Progenitor cell of endocrine pancreas (in vitro differentiated cells): ENCODE results near the gene SORCS2. TPM values are rescaled to one million over a fixed set of nuclear protein-coding genes. Genes with fewer than 3 reads are reported as not detected.

ENCODE experiments used
- DNase-seq: peaks from one replicate; pipeline ENCODE4 v3.0.0; 2021; ENCODE audit warnings: low spot score; ENCODE audit not compliant: unreplicated experiment
- H3K27ac Mint-ChIP-seq: 2 replicates; pipeline ENCODE4 v1.8.0; 2021; ENCODE audit warnings: mild to moderate bottlenecking, moderate library complexity, mixed read lengths
- H3K27me3 Mint-ChIP-seq: 2 replicates; pipeline ENCODE4 v1.8.0; 2021; ENCODE audit warnings: mixed read lengths
- H3K36me3 Mint-ChIP-seq: 2 replicates; pipeline ENCODE4 v1.8.0; 2022; ENCODE audit warnings: mixed read lengths; ENCODE audit not compliant: insufficient read depth
- H3K4me1 Mint-ChIP-seq: 2 replicates; pipeline ENCODE4 v1.8.0; 2021; ENCODE audit warnings: low read depth, mixed read lengths
- H3K4me3 Mint-ChIP-seq: 2 replicates; pipeline ENCODE4 v1.8.0; 2021; ENCODE audit warnings: low read depth, mild to moderate bottlenecking, moderate library complexity, mixed read lengths
- H3K9me3 Mint-ChIP-seq: 2 replicates; pipeline ENCODE4 v1.8.0; 2021; ENCODE audit warnings: low read depth, mixed read lengths
- total RNA-seq: library from RNA; stranded (reverse); gene quantifications from 2 replicates; pipeline ENCODE4 v1.2.1, GENCODE V29; 2021
- TF ChIP-seq, protein P1 (sequence below): fragments of 200-600 bp; sonication (generic); IDR thresholded peaks from one replicate; pipeline ENCODE4 v1.5.0; 2021; ENCODE audit warnings: antibody characterized with exemption, mild to moderate bottlenecking; ENCODE audit not compliant: unreplicated experiment

SORCS2 gene
- total RNA-seq, 1 donor from 2014 or later = 2.2 TPM

DNA sequence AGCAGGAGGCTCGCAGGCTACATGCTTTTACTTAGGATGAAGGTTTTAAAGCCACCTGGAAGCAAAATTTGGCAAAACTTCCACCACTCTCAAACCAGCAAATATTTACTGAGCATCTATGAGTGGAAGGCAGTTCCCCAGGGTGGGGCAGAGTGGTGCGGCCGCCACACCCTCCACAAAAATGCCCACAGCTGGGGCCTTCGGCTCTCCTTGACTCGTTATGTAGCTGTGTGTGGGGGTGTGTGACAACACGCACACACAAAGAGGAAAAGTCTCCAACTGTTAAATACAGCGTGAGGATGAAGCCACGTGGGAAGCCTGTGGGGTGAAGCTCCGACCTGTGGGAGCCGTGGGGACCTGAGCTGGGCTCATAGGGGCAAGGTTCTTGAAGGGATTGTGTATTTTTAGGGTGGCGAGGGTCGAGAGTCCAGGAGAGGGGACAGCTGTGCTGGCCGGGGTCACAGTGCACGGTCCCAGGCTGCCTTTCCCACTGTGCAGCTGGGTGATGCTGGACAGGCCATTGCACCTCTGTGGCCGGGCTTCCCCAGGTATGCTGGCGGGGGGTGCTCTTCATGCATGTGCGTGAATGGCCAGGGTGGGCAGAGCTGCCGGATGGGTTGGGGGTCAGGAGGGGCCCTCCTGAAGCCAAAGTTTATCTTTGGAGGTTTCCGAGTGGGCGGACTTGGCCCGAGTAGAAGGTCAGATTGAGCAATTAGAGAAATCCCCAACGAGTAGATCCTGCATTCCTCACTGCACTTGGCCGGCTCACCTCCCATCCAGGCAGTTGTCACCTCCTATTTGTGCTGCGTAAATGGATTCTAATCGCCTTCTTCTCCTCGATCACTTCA is 25.4 kb downstream of the SORCS2 start:
- Mint-ChIP-seq H3K36me3 (peaks cover 2% of the 10 kb centered on the region), H3K9me3 (peaks cover 4% of the 10 kb centered on the region), H3K4me3 (no peak overlapping the region), H3K4me1 (peaks cover 3% of the 10 kb centered on the region), H3K27ac (peak overlapping the region; percentile 63), H3K27me3 (peaks cover 9% of the 10 kb centered on the region)
- TF ChIP-seq, protein P1, sequence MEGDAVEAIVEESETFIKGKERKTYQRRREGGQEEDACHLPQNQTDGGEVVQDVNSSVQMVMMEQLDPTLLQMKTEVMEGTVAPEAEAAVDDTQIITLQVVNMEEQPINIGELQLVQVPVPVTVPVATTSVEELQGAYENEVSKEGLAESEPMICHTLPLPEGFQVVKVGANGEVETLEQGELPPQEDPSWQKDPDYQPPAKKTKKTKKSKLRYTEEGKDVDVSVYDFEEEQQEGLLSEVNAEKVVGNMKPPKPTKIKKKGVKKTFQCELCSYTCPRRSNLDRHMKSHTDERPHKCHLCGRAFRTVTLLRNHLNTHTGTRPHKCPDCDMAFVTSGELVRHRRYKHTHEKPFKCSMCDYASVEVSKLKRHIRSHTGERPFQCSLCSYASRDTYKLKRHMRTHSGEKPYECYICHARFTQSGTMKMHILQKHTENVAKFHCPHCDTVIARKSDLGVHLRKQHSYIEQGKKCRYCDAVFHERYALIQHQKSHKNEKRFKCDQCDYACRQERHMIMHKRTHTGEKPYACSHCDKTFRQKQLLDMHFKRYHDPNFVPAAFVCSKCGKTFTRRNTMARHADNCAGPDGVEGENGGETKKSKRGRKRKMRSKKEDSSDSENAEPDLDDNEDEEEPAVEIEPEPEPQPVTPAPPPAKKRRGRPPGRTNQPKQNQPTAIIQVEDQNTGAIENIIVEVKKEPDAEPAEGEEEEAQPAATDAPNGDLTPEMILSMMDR = no peak
- DNase-seq = no peak

DNA sequence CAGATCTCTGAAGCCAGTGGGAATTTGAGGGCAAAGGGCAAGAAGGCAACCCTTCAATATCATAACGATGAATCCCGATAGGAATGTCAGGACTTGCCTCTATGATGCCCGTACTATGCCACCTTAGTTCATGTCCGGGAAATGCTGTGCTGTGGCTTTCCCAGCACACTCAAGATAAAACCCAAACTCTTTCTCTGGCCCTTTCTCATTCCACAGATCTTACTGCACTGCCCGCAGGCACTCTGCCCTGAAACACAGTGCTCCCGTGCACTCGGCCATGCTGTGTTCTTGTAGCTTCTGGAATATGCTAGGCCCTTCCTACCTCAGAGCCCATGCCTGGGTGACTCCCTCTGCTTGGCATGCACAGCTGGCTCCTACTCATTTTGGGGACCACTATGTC is 26.3 kb downstream of the SORCS2 start:
- Mint-ChIP-seq H3K27ac (no peak overlapping the region), H3K9me3 (peaks cover 4% of the 10 kb centered on the region), H3K4me3 (no peak overlapping the region), H3K27me3 (peaks cover 9% of the 10 kb centered on the region), H3K4me1 (peaks cover 3% of the 10 kb centered on the region), H3K36me3 (peaks cover 2% of the 10 kb centered on the region)
- TF ChIP-seq, protein P1 = no peak
- DNase-seq = no peak

DNA sequence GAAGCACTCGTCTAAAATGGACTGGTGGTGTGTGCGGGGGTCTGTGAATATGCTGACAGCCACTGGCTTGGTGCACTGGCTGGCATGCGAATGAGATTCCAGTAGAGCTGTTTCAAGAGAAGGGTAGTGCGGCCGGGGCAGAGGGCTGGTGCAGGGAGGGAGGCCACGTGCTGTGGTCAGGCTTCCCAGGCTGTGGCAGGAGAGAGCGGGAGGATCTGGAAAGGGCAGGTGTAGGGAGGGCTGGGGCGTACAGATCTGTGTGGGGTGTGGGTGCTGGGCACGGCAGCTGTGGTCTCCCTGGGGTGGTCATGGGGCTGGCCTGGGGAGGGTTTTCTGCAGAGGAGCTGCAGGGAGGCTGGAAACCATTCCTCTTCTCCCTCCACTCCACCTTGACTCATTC is 30.2 kb downstream of the SORCS2 start:
- Mint-ChIP-seq H3K4me3 (no peak overlapping the region), H3K9me3 (no peaks in the 10 kb centered on the region), H3K36me3 (no peaks in the 10 kb centered on the region), H3K4me1 (peaks cover 2% of the 10 kb centered on the region), H3K27me3 (peaks cover 10% of the 10 kb centered on the region), H3K27ac (no peak overlapping the region)
- no peak for DNase-seq
- TF ChIP-seq, protein P1 = no peak

DNA sequence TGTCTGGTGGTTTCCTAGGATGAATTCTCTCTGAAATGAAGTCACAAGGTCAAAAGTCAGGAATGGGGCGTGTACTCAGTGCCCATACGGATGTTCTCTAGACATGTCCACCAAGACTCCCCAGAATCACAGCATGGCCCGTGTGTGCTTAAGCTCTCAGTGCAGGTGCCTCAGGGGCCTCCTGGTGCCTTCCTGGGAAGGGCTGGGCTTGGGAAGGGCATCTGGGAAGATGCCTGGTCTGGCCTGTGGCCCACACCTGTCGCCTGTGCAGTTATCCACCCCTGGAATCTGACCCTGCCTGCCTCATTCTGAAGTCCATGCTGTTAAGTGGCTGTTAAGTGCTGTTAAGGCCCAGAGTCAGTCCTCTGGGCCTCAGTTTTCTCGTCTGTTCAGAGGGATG is 31.2 kb downstream of the SORCS2 start:
- H3K9me3 Mint-ChIP-seq = no peaks in the 10 kb centered on the region
- no peaks in the 10 kb centered on the region for H3K4me1 Mint-ChIP-seq
- no peak overlapping the region for H3K4me3 Mint-ChIP-seq
- TF ChIP-seq, protein P1 = no peak
- H3K27me3 Mint-ChIP-seq = peaks cover 12% of the 10 kb centered on the region
- no peaks in the 10 kb centered on the region for H3K36me3 Mint-ChIP-seq
- DNase-seq = no peak
- no peak overlapping the region for H3K27ac Mint-ChIP-seq

DNA sequence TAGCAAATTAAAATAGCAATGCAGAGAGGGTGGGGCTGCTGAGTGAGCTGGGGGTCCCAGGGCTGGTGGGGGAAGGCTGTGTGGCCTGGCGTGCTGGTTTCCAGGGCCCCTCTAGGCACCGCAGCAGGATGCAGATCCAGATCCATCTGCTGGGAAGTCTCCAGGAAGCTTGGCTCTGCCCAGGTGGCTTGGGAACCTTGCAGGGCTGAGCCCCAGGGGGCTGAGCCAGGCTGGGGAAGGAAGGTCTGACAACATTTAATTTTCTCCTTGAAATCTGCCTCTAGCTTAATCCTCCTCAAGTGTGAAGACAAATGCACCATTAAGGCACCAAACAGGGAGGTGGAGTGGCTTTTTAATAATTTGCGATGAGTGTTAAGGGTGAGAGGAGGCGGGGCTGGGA is 31.7 kb downstream of the SORCS2 start:
- TF ChIP-seq, protein P1 = no peak
- Mint-ChIP-seq H3K4me3 (no peak overlapping the region), H3K27ac (no peak overlapping the region), H3K36me3 (no peaks in the 10 kb centered on the region), H3K4me1 (no peaks in the 10 kb centered on the region), H3K9me3 (no peaks in the 10 kb centered on the region), H3K27me3 (peaks cover 12% of the 10 kb centered on the region)
- DNase-seq = no peak
